ENCODE results near the gene OR10H5.

- TF ChIP-seq EZH2 (conservative IDR thresholded peaks at IDR 0.05; ENCODE audit: low read depth, low read length): no peak
- TF ChIP-seq ZZZ3 (CRISPR knock-in tag; IDR thresholded peaks at IDR 0.05; ENCODE audit: borderline replicate concordance): no peak
- TF ChIP-seq KLF16 (CRISPR knock-in tag; IDR thresholded peaks at IDR 0.05): no peak
- no peak for TF ChIP-seq USF2 (IDR thresholded peaks at IDR 0.05; ENCODE audit: low read depth, low read length)
- no peak for TF ChIP-seq USF2 (CRISPR knock-in tag; IDR thresholded peaks at IDR 0.05; ENCODE audit: borderline replicate concordance)
- TF ChIP-seq CREB1 (IDR thresholded peaks at IDR 0.05): no peak
- TF ChIP-seq CREB1 (CRISPR knock-in tag; IDR thresholded peaks at IDR 0.05): no peak
- TF ChIP-seq MIER2 (CRISPR knock-in tag; IDR thresholded peaks at IDR 0.05): no peak
- TF ChIP-seq, protein P1, sequence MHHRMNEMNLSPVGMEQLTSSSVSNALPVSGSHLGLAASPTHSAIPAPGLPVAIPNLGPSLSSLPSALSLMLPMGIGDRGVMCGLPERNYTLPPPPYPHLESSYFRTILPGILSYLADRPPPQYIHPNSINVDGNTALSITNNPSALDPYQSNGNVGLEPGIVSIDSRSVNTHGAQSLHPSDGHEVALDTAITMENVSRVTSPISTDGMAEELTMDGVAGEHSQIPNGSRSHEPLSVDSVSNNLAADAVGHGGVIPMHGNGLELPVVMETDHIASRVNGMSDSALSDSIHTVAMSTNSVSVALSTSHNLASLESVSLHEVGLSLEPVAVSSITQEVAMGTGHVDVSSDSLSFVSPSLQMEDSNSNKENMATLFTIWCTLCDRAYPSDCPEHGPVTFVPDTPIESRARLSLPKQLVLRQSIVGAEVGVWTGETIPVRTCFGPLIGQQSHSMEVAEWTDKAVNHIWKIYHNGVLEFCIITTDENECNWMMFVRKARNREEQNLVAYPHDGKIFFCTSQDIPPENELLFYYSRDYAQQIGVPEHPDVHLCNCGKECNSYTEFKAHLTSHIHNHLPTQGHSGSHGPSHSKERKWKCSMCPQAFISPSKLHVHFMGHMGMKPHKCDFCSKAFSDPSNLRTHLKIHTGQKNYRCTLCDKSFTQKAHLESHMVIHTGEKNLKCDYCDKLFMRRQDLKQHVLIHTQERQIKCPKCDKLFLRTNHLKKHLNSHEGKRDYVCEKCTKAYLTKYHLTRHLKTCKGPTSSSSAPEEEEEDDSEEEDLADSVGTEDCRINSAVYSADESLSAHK (CRISPR knock-in tag; IDR thresholded peaks at IDR 0.05; ENCODE audit: borderline replicate concordance): no peak
- TF ChIP-seq HNRNPH1 (optimal IDR thresholded peaks at IDR 0.05; ENCODE audit: low read depth, low read length): no peak
- no peak for TF ChIP-seq KDM5A (IDR thresholded peaks at IDR 0.05; ENCODE audit: borderline replicate concordance, low read length)
- TF ChIP-seq, protein P2, sequence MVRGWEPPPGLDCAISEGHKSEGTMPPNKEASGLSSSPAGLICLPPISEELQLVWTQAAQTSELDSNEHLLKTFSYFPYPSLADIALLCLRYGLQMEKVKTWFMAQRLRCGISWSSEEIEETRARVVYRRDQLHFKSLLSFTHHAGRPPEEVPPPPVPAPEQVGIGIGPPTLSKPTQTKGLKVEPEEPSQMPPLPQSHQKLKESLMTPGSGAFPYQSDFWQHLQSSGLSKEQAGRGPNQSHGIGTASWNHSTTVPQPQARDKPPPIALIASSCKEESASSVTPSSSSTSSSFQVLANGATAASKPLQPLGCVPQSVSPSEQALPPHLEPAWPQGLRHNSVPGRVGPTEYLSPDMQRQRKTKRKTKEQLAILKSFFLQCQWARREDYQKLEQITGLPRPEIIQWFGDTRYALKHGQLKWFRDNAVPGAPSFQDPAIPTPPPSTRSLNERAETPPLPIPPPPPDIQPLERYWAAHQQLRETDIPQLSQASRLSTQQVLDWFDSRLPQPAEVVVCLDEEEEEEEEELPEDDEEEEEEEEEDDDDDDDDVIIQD (CRISPR knock-in tag; IDR thresholded peaks at IDR 0.05; ENCODE audit: low read depth): no peak
- TF ChIP-seq, protein P3, sequence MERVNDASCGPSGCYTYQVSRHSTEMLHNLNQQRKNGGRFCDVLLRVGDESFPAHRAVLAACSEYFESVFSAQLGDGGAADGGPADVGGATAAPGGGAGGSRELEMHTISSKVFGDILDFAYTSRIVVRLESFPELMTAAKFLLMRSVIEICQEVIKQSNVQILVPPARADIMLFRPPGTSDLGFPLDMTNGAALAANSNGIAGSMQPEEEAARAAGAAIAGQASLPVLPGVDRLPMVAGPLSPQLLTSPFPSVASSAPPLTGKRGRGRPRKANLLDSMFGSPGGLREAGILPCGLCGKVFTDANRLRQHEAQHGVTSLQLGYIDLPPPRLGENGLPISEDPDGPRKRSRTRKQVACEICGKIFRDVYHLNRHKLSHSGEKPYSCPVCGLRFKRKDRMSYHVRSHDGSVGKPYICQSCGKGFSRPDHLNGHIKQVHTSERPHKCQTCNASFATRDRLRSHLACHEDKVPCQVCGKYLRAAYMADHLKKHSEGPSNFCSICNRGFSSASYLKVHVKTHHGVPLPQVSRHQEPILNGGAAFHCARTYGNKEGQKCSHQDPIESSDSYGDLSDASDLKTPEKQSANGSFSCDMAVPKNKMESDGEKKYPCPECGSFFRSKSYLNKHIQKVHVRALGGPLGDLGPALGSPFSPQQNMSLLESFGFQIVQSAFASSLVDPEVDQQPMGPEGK (CRISPR knock-in tag; IDR thresholded peaks at IDR 0.05): no peak
- no peak for TF ChIP-seq PITX1 (CRISPR knock-in tag; IDR thresholded peaks at IDR 0.05)
- no peak for TF ChIP-seq ZKSCAN1 (IDR thresholded peaks at IDR 0.05; ENCODE audit: low read length)
- TF ChIP-seq POLR2A (IDR thresholded peaks at IDR 0.05; ENCODE audit: insufficient read depth in 1 of 2, low read depth in 2 of 2, low read length in 2 of 2): no peak
These were observed 55.9 kb downstream of the OR10H5 start for GRCh38 chr19:15843203-15843893.
